G401 (cell line): ENCODE measurements around the gene RMDN2. TPM values are rescaled to one million over a fixed set of nuclear protein-coding genes. Genes with fewer than 3 reads are reported as not detected.
"Not testable (repeated sequence)": the region's sequence is repeated elsewhere in the genome, so short reads cannot be mapped to it uniquely, and the experiment has no call there.

Source experiments
- DNase-seq: peaks from one replicate; pipeline ENCODE4 v3.0.0-alpha.2; 2015; ENCODE audit warnings: low spot score
- in situ Hi-C: cut with HindIII; loops from 2 replicates; pipeline ENCODE4 v1.10.0; 2016; ENCODE audit warnings: low sequenced_read_pairs, mixed read lengths
- total RNA-seq: library from RNA; depleted of rRNA; stranded (reverse); fragments of >200 nt; shearing (Covaris generic); gene quantifications from 2 replicates; pipeline ENCODE4 v1.2.3, GENCODE V29; 2014

Gene RMDN2
- total RNA-seq, 1 experiment from 2014 or later: 1.3 TPM

DNA sequence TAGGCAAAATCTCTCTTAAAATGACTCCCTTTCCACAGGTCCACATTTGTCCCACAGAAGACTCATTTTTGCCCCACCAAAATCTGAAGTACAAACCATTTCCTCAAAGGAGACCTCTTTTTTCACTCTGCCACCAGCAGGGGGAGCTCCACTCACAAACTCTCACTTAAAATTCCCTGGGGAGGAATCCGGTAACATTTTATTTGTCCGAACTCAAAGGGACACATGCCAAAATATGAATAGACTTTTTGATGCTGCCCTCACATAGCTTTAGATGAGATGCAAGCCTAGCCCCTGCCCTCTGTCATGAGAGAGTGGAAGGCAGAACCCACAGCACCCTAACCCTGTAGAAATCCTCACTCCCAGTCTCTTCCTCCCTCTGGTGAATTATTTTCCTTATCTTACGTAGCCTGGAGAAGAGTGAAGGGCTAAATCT lies 57.1 kb downstream of the RMDN2 start:
- DNase-seq: peak; percentile 51
- in situ Hi-C loops: no loop called here

DNA sequence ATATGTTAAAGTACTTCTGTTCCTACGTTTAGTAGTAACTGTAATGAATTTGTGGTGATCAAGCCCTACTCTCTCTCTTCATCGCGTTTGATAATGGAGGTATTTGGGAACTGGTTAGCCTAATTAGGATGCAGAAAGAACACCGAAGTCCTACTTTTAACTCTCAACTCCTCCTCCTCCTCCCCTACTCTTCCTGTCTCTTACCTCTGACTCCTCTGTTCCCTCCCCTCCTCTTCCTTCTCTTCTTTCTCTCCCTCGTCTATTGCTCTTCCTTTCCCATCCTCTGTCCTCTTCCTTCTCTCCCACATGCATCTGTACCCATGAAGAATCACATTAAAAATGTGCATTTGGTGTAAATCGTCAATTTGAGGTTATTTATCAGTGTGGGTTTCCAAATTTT lies 57.8 kb downstream of the RMDN2 start:
- DNase-seq: no peak
- in situ Hi-C loops: no loop called here

DNA sequence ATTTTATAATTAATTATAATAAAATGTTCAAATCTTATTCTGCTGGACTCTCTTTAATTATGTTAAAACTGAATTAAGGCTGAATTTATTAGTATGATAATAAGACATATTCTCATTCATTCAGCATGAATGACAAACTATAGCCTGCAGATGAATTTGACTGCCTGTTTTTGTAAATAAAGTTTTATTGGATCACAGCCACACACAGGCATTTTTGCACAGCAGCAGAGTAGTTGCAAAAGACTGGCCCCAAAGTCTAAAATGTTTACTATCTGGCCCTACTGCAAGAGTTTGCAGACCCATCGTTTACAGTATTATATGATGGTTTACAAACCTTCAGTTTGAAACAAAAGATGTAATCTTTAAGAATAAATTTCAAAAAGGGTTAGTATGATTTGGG lies 58.6 kb downstream of the RMDN2 start:
- in situ Hi-C loops: no loop called here
- DNase-seq: no peak

DNA sequence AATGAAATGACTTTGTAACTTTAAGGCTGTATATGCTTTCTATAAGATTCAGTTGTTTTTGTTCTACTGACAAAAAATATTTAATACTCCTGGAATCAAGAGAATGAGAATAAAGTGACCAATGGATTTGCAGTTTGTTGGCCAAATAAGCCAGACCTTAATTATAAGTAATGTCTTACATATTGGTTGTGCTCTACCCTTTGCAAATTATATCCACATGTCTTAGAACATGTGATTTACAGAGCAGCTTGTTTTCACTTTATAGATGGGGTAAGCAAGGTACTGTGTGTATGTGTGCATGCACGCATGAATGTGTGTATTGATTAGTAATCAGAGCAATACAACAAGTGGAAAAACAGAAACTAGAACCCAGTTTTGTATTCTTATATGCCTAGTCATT lies 59.1 kb downstream of the RMDN2 start:
- in situ Hi-C loops: no loop called here
- DNase-seq: no peak

DNA sequence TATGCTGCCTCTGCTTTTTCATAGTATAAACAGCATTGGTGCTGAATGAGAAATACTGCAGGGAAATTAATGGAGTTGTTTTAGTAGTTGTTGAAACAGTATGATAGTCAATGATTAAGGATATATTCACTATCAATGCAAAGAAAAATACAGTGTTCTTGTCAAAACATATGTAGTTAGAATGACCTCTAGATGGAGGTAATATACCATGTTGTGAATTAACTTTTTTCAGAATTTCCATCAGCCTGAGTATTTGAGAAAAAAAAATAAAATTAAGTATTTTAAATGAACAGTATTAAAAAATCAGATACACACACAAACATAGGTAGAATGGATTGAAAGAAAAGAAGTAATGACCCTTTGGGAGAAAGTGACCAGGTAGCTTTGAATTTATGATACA lies 59.5 kb downstream of the RMDN2 start:
- no peak for DNase-seq
- in situ Hi-C loops: no loop called here

DNA sequence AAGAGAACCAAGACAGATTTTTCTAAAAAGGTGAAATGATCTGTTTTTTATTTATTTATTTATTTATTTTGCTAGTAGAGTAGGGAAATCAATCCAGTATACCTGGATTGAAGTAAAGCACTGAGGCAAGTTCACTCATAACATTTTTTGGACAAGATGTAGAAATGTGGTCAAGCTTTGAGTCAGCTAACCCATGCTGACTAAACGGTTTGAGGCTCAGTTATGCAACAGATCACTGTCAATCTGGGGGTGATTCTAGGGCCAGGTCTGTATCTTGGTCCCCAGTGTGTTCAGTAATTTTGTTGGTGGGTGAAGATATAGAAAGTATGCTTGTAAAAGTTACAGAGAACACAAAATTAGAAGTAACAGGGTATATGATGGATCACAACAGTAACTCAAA lies 60.2 kb downstream of the RMDN2 start:
- in situ Hi-C loops: no loop called here
- no peak for DNase-seq

DNA sequence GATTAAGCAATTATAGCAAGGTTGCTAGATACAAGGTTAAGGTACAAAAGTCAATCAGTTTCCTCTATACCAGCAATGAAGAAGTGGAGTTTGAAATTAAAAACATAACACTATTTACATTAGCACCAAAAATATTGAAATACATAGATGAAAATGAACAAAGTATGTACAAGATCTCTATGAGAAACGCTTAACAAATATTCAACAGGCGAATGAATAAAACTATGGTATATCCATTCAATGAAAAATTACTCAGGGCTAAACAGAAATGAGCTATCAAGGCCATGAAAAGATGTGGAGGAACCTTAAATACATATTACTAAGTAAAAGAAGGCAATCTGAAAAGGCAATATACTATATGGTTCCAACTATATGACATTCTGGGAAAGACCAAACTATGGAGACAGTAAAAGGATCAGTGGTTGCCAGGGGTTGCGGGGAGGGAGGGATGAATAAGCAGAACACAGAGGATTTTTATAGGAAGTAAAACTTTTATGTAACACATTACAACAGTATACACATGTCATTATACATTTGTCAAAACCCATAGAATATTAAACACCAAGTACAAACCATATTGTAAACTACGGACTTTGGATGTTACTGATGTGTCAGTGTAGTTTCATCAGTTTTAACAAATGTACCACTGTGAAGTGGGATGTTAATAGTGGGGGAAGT lies 62.1 kb downstream of the RMDN2 start:
- in situ Hi-C loops: no loop called here
- no peak for DNase-seq

DNA sequence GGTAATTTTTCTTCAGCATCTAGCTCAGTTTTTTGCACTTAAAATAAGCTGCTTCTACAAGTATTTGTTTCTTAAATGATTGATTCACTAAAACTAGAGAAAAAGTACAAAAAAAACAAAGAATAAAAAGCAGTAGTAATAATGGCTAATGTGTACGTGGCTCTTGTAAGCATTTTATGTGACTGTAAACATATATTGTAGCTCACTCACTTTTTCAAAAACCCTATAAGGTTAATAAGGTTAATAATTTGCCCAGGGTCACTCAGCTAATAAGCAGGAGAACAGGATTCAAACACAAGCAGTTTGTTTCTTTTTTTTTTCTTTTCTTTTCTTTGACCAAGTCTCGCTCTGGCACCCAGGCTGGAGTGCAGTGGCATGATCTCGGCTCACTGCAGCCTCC lies 67.5 kb downstream of the RMDN2 start:
- DNase-seq: no peak
- in situ Hi-C loops: no loop called here

DNA sequence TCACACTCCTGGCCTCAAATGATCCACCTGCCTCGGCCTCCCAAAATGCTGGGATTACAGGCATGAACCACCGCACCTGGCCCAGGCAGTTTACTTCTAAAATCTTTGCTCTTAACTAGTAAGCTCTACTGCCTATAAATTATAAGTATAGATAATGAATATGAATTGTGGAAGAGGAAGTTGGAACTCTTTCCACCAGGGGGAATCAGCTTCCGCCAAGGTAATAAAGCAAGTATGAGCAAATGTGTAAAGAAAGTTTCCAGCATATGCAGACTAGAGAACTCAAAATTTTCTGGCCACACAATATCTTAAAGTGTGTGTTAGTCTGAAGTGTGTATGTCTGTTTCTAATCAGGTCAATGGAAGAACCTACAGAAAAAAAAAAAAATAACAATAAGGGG lies 68.1 kb downstream of the RMDN2 start:
- DNase-seq: no peak
- in situ Hi-C loops: no loop called here

DNA sequence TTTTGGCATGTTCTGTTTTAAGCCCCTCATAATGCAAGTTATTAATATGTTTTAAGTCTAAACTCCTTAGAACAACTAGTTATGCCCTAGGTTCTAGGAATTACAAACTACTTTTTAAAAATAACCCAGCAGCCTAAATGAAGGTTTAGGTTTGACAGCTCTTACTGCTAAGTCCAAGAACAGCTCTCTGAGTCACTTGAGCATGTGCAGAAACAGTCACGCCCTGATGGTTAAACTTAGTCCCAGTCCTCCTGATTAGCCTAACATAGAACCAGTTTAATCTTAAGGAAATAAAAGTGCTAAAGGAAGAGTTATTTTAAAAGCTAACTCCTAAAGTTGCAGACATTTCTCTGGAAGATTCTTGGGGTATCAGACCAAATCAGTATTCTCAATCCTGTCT lies 72.5 kb downstream of the RMDN2 start:
- DNase-seq: no peak
- in situ Hi-C loops: no loop called here

DNA sequence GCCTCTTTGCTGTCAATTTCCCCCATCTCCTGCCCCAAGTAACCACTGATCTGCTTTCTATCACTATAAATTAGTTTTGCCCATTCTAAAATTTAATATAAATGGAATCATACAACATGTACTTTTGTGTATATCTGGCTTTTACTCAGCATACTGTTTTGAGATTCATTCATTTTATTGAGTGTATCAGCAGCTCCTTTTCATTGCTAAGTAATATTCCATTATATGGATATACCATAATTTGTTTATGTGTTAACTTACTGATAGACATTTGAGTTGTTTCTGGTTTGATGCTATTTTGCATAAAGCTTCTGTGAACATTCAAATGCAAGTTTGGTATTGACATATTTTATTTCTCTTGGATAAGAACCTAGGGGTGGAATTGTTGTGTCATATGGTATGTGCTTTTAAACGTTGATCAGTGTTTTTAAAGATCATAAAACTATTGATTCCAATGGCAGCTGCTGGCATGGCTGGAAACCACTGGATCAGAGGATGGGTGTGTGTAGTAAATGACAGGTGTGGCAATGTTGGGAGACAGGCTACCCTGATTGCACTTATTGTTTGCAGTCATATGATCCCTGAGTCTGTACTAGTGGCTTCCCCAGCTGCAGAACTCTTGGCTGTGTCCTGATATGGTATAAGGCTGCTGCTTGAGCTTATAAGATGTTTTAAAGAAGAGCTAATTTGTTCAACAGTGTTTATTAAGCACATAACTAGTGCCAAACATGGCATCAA lies 75.6 kb downstream of the RMDN2 start:
- in situ Hi-C loops: no loop called here
- DNase-seq: no peak

DNA sequence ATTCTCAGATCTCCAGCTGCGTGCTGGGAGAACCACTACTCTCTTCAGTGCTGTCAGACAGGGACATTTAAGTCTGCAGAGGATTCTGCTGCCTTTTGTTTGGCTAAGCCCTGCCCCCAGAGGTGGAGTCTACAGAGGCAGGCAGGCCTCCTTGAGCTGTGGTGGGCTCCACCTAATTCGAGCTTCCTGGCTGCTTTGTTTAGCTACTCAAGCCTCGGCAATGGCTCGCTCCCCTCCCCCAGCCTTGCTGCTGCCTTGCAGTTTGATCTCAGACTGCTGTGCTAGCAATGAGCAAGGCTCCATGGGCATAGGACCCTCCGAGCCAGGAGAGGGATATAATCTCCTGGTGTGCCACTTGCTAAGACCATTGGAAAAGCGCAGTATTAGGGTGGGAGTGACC lies 85.1 kb downstream of the RMDN2 start:
- DNase-seq, in situ Hi-C loops: not testable (repeated sequence)

DNA sequence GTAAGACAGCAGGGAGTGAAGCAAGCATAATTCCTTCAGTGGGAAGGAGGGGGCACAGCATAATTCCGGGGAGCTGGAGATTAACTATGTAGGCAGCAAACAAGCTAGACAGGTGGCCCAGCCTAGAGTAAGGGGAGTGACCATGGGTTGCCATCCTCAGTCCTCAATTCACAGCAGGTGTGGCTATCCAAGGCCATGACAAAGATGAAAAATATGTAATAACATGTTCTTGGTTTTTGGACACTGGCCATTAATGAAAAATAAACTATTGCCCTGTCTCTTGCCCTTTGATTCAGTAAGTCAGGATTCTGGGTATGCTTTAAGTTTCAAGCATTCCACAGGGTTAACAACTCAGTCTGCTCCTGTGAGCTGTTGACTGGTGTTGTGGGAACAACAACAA lies 85.9 kb downstream of the RMDN2 start:
- in situ Hi-C loops: no loop called here
- no peak for DNase-seq

DNA sequence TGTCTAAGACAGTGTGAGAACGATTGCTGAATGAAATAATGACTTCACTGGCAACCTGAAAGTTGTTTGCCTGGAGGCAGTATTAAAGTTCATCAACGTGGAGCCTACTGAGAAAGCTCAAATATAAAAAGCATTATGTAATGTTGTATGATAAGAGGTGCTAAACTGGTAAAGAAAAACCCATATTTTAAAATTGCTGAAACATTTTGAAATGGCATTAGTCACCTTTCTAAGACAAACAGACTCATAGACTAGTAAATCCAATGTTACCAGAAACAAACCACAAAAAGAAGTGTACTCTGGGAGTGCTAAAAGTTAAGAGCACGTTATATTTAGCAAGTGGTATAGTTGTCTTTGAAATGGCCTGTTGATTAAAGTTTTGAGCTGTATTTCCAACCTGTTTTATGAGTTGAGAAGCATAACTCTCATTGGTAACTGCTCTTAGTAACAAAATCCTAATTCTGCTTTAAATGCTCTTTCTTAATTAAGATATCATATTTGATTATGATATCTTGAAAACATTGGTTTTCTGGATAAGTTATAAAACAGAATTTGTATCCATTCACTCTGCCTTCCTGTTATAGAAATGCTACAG lies 88.2 kb downstream of the RMDN2 start:
- in situ Hi-C loops: no loop called here
- DNase-seq: no peak

DNA sequence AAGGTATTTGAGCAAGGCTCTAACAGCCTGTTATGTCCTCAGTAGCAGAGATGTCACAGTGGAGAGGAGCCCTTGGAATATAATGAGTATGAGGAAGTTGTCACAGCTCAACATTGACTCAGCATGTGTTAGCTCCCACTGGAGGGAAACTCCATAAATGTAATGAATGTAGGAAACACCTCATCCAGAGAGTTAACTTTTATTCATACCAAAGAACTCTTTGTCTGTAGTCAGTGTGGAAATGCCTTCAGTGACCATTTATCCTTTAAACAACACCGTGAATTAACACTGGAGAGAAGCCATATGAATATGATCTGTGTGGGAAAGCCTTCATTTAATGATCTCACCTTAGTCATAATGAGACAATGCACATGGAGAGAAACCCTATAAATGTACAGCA lies 91.1 kb downstream of the RMDN2 start:
- DNase-seq: no peak
- in situ Hi-C loops: no loop called here

DNA sequence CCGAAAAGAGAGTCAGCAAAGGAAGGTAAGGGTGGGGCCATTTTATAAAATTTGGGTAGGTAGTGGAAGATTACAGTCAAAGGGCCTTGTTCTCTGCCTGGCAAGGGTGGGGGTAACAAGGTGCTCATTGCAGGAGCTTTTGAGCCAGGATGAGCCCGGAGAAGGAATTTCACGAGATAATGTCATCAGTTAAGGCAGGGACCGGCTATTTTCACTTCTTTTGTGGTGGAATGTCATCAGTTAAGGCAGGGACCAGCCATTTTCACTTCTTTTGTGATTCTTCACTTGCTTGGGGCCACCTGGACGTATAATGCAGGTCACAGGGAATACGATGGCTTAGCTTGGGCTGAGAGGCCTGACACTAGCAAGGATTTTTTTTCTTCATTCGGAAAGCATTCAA lies 92.7 kb downstream of the RMDN2 start:
- in situ Hi-C loops: no loop called here
- no peak for DNase-seq

DNA sequence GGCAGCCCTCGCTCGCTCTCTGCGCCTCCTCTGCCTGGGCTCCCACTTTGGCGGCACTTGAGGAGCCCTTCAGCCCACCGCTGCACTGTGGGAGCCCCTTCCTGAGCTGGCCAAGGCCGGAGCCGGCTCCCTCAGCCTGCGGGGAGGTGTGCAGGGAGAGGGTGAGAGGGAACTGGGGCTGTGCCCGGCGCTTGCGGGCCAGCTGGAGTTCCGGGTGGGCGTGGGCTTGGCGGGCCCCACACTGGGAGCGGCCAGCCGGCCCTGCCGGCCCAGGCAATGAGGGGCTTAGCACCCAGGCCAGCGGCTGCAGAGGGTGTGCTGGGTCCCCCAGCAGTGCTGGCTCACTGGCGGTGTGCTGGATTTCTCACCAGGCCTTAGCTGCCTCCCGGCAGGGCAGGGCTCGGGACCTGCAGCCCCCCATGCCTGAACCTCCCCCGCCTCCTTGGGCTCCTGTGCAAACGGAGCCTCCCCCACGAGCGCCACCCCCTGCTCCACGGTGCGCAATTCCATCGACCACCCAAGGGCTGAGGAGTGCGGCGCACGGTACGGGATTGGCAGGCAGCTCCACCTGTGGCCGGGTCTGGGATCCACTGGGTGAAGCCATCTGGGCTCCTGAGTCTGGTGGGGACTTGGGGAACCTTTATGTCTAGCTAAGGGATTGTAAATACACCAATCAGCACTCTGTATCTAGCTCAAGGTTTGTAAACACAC lies 95.4 kb downstream of the RMDN2 start:
- in situ Hi-C loops, DNase-seq: not testable (repeated sequence)

DNA sequence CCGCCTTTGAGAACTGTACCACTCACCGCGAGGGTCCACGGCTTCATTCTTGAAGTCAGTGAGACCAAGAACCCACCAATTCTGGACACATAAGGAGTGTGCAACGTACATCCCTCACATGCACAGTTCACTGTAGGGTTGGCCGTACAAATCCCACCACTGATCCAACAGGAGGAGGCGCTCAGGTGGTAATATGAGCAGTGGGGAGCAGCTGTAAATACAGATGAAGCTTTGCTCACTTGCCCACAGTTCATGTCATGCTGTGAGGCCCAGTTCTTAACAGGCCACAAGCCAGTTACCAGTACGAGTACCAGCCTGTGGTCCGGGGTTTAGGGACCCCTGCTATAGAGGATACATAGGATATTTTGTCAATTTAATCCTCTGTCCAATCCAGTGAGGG lies 96.5 kb downstream of the RMDN2 start:
- no peak for DNase-seq
- in situ Hi-C loops: no loop called here

DNA sequence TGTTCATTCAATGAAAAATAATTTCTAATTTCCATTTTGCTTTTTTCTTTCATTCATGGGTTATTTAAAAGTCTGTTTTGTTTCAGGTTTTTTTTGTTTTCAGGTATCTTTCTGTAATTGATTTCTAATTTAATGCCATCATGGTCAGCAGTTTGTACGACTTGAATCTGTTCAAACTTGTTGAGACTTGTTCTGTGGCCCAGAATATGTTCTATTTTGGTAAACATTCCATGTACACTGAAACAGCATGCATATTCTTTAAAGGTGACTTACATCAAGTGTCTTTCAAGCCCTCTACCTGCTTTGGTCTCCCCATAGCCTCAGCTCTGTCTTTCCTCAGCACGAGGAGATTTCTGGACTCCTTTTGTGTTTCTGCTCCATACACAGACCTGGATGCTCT lies 101.8 kb downstream of the RMDN2 start:
- DNase-seq: no peak

DNA sequence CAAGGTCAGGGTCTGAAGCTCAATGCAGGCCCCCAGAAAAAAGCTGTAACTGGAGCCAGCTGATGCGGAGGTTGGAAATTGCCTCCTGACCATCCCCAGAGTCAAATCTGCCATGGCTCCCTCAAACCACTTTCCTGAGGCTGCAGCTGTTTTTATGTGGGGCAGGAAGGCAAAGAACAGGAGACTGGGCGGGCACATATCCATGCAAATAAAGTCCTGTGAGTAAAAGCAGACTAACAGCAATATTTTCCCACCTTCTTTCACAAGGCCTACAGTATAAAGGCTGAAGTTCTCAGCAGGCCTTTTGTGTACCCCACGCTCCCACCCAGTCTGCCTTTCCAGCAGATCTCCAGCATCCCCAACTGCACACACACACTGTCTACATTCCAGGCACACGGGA lies 103.7 kb downstream of the RMDN2 start:
- in situ Hi-C loops: no loop called here
- no peak for DNase-seq

More for the DNA sequence above, 101.8 kb downstream of the RMDN2 start:
- in situ Hi-C loops: no loop called here
